Mesendoderm (in vitro differentiated cells): Measurements from ENCODE around the gene CAMK1.

Experiments used
- DNase-seq: peaks from one replicate; pipeline ENCODE4 v3.0.0; 2013
- H2AK5ac ChIP-seq: 2 replicates; pipeline ENCODE4 v1.6.1; 2013; ENCODE audit warnings: low read length, inconsistent platforms
- H2BK120ac ChIP-seq: 2 replicates; pipeline ENCODE4 v1.6.1; 2013; ENCODE audit warnings: low read depth, mild to moderate bottlenecking, low read length, moderate library complexity, mixed read lengths
- H2BK15ac ChIP-seq: replicated peaks from 2 replicates; pipeline ENCODE4 v1.6.1; 2013; ENCODE audit warnings: low read depth, mild to moderate bottlenecking, moderate library complexity
- H2BK5ac ChIP-seq: 2 replicates; pipeline ENCODE4 v1.6.1; 2013; ENCODE audit warnings: low read length, inconsistent platforms
- H3K18ac ChIP-seq: 2 replicates; pipeline ENCODE4 v1.6.1; 2013; ENCODE audit warnings: mild to moderate bottlenecking, low read length, mixed read lengths
- H3K23ac ChIP-seq: one replicate; pipeline ENCODE4 v1.6.1; 2013; ENCODE audit warnings: low read length
- H3K27ac ChIP-seq: 2 replicates; pipeline ENCODE4 v1.5.1; 2013; ENCODE audit warnings: low read depth, mild to moderate bottlenecking, inconsistent platforms, low read length, moderate library complexity
- H3K27me3 ChIP-seq: 2 replicates; pipeline ENCODE4 v1.6.1; 2013; ENCODE audit warnings: low read length, control low read depth, mild to moderate bottlenecking, inconsistent platforms; ENCODE audit not compliant: insufficient read depth, poor library complexity
- H3K36me3 ChIP-seq: 2 replicates; pipeline ENCODE4 v1.6.1; 2013; ENCODE audit warnings: low read length, inconsistent platforms; ENCODE audit not compliant: control insufficient read depth, insufficient read depth
- H3K4ac ChIP-seq: one replicate; pipeline ENCODE4 v1.6.1; 2013; ENCODE audit warnings: low read depth, mild to moderate bottlenecking, low read length, moderate library complexity
- H3K4me1 ChIP-seq: 2 replicates; pipeline ENCODE4 v1.6.1; 2013; ENCODE audit warnings: low read depth, low read length, inconsistent platforms; ENCODE audit not compliant: control insufficient read depth
- H3K4me2 ChIP-seq: 2 replicates; pipeline ENCODE4 v1.6.1; 2013; ENCODE audit warnings: low read length
- H3K4me3 ChIP-seq: 2 replicates; pipeline ENCODE4 v1.5.1; 2013; ENCODE audit warnings: mild to moderate bottlenecking, low read length
- H3K56ac ChIP-seq: one replicate; pipeline ENCODE4 v1.6.1; 2013; ENCODE audit warnings: low read length
- H3K79me1 ChIP-seq: 2 replicates; pipeline ENCODE4 v1.6.1; 2013; ENCODE audit warnings: low read length, inconsistent platforms
- H3K79me2 ChIP-seq: 2 replicates; pipeline ENCODE4 v1.6.1; 2013; ENCODE audit warnings: mild to moderate bottlenecking, low read length; ENCODE audit not compliant: control insufficient read depth, insufficient read depth
- H3K9ac ChIP-seq: 2 replicates; pipeline ENCODE4 v1.6.1; 2013; ENCODE audit warnings: low read length, inconsistent platforms
- H4K5ac ChIP-seq: one replicate; pipeline ENCODE4 v1.6.1; 2013; ENCODE audit warnings: low read length
- H4K8ac ChIP-seq: one replicate; pipeline ENCODE4 v1.6.1; 2013; ENCODE audit warnings: low read depth, mild to moderate bottlenecking, control low read depth, low read length, moderate library complexity
- WGBS: extraction: QIAGEN DNeasy Blood & Tissue Kit; methylation state at CpG from one replicate; pipeline ENCODE4 v1.1.7; 2013; ENCODE audit warnings: low lambda C conversion rate, missing lambda C conversion rate; ENCODE audit not compliant: insufficient coverage; ENCODE audit errors: extremely low coverage; 5-methylcytosine and 5-hydroxymethylcytosine counted together

The CAMK1 gene

GRCh38 chr3:9710174-9710739 is 59.5 kb downstream of the CAMK1 start:
- DNase-seq: no peak
- H3K79me2 ChIP-seq: no peaks in the 10 kb centered on the region
- H3K4me2 ChIP-seq: no peak overlapping the region
- no peak overlapping the region for H4K8ac ChIP-seq
- no peaks in the 10 kb centered on the region for H3K79me1 ChIP-seq
- no peak overlapping the region for H3K23ac ChIP-seq
- no peak overlapping the region for H3K9ac ChIP-seq
- no peaks in the 10 kb centered on the region for H3K27me3 ChIP-seq
- H4K5ac ChIP-seq: no peak overlapping the region
- H3K4me1 ChIP-seq: no peaks in the 10 kb centered on the region
- no peak overlapping the region for H3K4ac ChIP-seq
- H2BK5ac ChIP-seq: no peak overlapping the region
- H3K4me3 ChIP-seq: no peak overlapping the region
- no peak overlapping the region for H3K27ac ChIP-seq
- H2BK15ac ChIP-seq: no peak overlapping the region
- WGBS: no CpG with 5 or more reads among the region's 3 CpGs
- no peak overlapping the region for H3K18ac ChIP-seq
- H3K56ac ChIP-seq: no peak overlapping the region
- H3K36me3 ChIP-seq: no peaks in the 10 kb centered on the region
- H2AK5ac ChIP-seq: no peak overlapping the region
- no peak overlapping the region for H2BK120ac ChIP-seq
